ENCODE measurements around the gene KDM4C.

The KDM4C gene

DNA sequence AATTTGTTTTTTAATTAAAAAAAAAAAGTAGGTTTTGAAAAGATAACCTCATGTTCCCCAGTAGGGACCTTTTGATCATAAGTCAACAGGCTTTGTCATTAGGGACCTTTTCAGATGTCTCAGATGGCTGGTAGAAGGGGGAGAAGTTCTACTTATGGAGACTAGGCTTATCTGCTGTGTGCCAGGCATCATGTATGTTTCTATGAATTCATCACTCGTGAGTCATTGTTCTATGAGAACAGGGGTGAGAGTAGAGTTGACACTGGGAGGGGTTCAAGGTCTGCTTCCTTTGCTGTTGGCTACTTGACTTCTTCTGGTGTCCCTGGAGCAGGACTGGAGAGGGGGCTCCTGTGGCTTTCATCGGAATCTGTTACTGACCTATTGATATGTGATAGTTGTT is 138.8 kb downstream of the KDM4C start:
- TF ChIP-seq, protein P1, sequence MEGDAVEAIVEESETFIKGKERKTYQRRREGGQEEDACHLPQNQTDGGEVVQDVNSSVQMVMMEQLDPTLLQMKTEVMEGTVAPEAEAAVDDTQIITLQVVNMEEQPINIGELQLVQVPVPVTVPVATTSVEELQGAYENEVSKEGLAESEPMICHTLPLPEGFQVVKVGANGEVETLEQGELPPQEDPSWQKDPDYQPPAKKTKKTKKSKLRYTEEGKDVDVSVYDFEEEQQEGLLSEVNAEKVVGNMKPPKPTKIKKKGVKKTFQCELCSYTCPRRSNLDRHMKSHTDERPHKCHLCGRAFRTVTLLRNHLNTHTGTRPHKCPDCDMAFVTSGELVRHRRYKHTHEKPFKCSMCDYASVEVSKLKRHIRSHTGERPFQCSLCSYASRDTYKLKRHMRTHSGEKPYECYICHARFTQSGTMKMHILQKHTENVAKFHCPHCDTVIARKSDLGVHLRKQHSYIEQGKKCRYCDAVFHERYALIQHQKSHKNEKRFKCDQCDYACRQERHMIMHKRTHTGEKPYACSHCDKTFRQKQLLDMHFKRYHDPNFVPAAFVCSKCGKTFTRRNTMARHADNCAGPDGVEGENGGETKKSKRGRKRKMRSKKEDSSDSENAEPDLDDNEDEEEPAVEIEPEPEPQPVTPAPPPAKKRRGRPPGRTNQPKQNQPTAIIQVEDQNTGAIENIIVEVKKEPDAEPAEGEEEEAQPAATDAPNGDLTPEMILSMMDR (IDR thresholded peaks at IDR 0.05; ENCODE audit: low read depth, low read length, missing control alignments): no peak
- no peak for DNase-seq (ENCODE audit: extremely low read depth, low read depth)

DNA sequence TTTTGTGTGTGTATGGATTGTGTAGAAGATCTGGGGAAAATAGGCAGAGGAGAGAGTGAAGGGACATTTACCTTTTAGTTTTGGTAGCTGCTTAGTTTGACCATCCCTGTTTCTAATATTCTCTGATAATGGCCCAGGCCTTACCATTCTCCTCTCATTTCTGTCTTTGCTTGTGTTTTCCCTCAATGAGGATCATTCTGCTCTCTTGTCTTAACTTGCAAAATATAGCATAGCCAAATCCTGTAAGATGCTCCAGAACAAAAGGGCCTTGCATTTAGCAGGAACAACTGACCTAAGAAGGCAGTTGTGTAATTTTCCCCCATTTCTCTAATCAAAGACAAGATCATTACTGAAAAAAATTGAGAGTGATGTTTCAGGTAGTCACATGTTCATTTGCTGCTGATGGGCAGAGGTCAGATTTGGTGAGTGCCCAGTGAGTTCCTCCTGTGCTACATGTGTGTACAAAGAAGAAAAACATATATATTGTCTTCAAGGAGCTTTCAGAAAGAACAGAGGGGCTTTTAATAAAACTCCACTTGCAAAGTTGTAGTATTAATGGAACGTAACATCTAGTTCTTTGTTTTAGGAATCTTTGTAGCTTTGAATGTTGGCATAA is 139.5 kb downstream of the KDM4C start:
- H3K4me3 ChIP-seq (replicated peaks; ENCODE audit: low read depth, low read length): no peak overlapping the region
- TF ChIP-seq, protein P1 (IDR thresholded peaks at IDR 0.05; ENCODE audit: low read depth, low read length, missing control alignments): no peak
- no peak for DNase-seq (ENCODE audit: extremely low read depth, low read depth)

More for the DNA sequence above, 138.8 kb downstream of the KDM4C start:
- H3K4me3 ChIP-seq (replicated peaks; ENCODE audit: low read depth, low read length): no peak overlapping the region

DNA sequence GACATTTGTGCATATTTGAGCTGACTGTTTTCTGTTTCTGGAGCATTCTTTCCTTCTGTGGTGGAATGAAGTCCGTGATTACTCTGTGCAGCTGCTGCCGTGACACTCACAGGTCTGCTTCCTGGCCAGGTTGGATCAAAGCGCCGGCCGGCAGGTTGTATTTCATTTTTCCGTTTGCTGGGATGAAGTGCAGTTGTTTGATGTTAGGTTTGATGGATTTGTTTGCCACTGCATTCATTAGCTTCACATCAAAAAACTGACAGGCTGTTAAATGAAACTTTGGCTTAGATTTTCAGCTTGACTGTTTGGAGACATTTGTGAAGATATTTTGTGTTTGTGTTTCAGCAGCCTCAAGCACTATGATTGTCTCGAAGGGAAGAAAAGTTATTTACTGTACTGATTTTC is 140.1 kb downstream of the KDM4C start:
- no peak for DNase-seq (ENCODE audit: extremely low read depth, low read depth)
- no peak overlapping the region for H3K4me3 ChIP-seq (replicated peaks; ENCODE audit: low read depth, low read length)
- TF ChIP-seq, protein P1 (IDR thresholded peaks at IDR 0.05; ENCODE audit: low read depth, low read length, missing control alignments): no peak

DNA sequence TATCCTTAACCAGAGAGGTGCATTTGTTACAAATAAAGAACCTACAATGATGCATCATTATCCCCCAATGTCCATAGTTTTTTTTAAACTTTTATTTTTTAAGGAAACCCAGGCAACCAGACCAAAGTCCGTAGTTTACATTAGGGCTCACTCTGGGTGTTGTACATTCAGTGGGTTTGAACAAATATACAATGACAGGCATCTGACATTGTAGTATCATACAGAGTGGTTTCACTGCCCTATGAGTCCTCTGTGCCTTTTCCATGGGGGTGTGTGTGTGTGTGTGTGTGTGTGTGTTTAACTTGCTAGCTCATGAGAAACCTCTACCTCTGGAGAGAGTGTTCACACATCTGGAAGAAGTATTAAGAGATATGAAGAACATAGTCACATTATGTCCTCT is 141.5 kb downstream of the KDM4C start:
- H3K4me3 ChIP-seq (replicated peaks; ENCODE audit: low read depth, low read length): no peak overlapping the region
- DNase-seq (ENCODE audit: extremely low read depth, low read depth): no peak
- TF ChIP-seq, protein P1 (IDR thresholded peaks at IDR 0.05; ENCODE audit: low read depth, low read length, missing control alignments): no peak

DNA sequence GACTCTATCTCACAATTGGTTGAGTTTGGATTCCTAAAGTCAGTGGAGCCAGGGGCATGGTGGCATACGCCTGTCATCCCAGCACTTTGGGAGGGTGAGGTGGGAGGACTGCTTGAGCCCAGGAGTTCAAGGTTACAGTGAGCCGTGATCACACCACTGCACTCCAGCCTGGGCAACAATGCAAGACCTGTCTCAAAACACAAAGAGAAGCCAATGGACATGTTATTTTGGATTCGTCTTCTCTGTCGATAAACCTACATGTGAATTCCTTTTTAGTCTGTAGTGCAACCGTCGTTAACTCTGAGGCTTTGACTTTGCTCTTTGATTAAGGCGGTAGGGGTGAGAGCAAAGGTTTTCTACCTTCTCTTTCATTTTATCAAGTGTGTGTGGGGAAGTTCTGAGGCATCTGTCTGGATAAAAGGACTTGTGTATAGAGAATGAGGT is 142.7 kb downstream of the KDM4C start:
- no peak overlapping the region for H3K4me3 ChIP-seq (replicated peaks; ENCODE audit: low read depth, low read length)
- DNase-seq (ENCODE audit: extremely low read depth, low read depth): no peak
- TF ChIP-seq, protein P1 (IDR thresholded peaks at IDR 0.05; ENCODE audit: low read depth, low read length, missing control alignments): no peak

DNA sequence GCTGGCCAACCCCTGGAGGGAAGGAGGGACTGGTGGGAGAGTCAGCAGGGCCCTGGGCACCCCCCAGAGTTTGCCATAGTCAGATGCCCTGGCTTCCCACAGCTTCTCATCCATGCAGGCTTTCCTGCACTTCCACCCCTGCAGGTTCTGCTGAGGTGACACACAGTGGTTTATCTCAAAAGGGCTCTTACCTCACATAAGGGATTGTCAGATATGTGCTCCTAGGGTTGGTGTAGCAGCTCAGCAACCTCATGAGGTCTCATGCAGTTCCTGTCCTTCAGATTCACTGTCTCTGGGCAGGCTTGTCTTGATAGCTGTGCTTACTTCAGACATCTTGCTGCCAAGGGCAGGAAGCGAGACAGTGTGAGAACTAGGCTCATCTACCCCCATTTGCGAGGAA is 143.4 kb downstream of the KDM4C start:
- TF ChIP-seq, protein P1 (IDR thresholded peaks at IDR 0.05; ENCODE audit: low read depth, low read length, missing control alignments): no peak
- no peak overlapping the region for H3K4me3 ChIP-seq (replicated peaks; ENCODE audit: low read depth, low read length)
- DNase-seq (ENCODE audit: extremely low read depth, low read depth): no peak

DNA sequence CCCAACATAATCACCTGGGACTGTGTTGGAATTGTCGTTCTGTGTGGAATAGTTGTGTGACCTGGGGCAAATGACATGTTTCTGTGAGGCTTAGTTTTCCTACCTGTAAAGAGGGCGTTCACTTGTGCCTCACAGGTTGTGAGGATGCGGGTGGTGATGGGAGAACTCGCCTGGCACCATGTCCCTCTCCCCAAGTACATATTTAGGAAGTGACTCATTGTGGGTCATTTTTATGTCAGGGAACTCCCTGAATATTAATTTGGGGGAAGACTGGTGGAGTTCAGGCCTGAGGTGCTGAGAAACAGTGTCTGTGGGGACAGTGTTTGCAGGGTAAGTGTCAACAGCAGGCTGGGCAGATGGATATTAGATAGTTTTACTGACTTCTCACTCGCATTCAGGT is 144.7 kb downstream of the KDM4C start:
- no peak overlapping the region for H3K4me3 ChIP-seq (replicated peaks; ENCODE audit: low read depth, low read length)
- TF ChIP-seq, protein P1 (IDR thresholded peaks at IDR 0.05; ENCODE audit: low read depth, low read length, missing control alignments): no peak
- DNase-seq (ENCODE audit: extremely low read depth, low read depth): no peak

Data from HFF-Myc (cell line).